Stimulated activated CD4-positive, alpha-beta T cell treated with anti-CD3 and anti-CD28 coated beads, Interleukin-1b, Interleukin-23, amount 100 ng/mL, for 48 hours (primary cell): Measurements from ENCODE around the gene TAPBP.
"Not testable (repeated sequence)": the region's sequence is repeated elsewhere in the genome, so short reads cannot be mapped to it uniquely, and the experiment has no call there.

Source experiments
- DNase-seq: peaks from one replicate; pipeline ENCODE4 v3.0.0-alpha.2; 2020

Gene TAPBP

DNA sequence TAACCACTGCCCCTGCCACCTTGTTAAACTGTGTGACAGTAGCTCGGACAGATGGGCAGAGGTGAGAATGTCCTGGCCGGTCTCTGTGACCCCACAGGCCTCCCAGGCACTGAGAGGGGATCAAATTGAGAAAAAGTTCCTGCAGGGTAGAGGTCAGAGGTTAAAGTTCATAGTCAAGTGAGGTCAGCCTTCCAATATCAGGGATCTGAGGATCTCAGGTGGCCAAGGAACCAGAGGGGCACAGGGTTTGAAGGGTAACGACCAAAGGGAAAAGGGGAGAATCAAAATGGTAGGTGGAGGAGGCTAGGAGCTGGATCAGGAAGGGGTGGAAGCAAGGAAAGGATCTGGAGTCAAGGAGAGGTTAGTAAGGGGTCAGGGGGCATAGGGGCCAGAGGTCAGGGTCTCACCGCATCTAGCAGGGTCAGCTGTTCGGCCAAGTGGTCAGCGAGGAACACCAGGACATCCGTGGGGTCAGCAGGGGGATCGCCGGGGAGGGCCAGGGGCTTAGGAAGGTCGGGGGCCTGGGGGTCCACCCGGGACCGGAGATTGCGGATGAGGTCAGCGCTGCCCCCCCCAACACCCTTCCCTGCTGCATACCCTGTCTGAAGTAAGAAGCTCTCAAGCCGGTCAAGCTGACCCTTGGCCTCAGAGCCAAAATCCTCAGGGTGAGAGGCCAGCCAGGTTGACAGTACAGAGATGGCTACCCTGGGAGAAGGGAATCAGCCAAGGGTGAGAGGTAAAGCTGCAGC, 18.1 kb downstream of the TAPBP start:
- no peak for DNase-seq

DNA sequence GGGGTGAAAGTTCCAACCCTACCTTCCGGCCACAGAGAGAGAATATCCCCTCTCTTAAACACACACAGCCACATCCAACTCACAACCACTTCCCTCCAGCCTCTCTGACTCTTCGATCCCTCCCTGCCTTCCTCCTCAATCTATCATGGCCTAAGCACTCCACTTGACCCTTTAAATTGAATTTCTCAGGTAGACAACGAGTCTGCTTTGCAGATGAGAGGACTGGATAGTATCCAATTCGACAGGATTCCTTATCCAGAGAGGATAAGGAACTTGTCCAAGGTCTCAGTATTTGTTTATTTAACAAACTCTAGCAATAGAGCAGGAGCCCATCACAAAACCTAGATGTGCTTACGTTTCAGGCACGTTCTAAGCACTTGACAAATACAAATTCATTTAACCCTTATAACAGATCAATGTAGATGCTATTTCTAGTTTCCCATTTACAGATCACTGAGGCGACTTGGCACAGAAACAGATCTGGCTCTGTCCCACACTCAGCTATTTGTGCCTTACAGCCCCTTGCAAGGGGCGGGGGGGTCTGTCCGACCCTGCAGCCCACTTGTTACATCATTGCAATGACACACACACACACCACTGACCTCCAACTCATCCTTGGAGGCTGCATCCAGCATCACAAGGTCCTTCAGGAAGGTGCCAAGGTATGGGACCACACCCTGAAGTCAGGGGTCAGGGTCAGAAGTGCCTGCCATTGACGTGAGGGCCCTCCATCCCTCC, 19.6 kb downstream of the TAPBP start:
- no peak for DNase-seq

DNA sequence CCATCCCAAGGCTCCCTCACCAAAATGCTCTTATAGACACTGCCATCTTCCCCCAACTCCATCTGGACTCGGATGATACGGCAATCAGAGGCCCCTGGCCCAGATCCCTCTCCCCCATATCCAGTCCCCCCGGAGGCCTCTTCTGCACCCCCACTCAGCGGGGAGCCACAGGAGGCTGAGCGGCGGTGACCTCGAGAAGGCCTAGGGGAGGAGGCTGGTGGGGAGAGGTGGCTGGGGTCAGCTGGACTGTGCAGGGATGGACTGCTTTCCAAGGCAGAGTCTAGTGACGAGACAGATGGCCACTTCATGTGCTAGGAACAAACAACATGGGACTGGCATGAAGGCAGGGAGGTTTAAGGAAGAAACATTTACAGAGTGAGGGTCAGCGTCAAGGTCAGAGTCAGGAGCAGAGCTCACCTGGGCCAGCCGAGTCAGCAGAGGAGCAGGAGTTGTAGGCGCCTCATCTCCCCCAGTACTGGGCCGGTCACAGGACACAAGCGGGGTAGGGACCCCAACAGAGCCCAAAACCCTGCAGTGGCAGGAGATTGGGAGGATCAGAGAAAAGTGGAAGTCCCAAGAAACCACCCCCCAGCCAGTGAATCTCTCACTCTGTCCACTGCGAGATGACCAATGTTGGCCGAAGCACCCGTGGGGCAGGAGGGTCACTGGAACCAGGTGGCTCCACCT, 20.7 kb downstream of the TAPBP start:
- no peak for DNase-seq

DNA sequence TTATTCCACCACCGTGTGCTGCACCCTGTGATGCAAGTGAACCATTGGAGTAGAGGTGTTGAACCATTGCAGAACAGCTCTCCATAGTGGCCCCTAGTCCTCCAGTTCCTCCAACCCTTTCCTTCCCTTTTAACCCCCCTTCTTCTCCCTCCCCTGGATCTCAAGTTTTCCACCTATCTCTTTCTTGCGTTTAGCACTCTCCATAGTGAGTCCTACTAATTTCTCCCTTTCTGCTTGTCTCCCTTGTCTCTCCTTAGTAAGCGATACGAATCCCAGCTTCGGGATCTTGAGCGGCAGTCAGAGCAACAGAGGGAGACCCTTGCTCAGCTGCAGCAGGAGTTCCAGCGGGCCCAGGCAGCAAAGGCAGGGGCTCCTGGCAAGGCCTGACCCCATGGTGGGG, 23.4 kb downstream of the TAPBP start:
- DNase-seq, result no peak

DNA sequence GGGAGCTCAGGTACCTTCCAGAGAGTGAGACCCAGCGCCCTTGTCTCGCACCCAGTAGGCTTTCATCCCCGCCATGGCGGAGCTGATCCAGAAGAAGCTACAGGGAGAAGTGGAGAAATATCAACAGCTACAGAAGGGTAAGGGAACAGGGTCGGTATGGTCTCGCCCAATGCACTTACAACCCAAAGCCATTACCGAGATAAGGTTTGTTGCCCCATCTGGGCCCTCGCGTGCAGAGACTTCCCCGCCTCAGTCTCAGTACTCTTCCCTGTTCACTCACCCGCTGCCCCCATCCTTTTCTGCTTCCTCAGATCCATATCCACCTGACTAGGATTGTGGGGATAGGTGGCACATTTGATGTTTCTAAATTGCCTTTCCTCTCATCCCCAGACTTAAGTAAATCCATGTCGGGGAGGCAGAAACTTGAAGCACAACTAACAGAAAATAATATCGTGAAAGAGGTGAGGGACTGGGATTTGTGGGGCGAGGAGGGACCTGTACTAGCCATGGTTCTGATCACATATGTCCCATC, 24.0 kb downstream of the TAPBP start:
- DNase-seq, result no peak

DNA sequence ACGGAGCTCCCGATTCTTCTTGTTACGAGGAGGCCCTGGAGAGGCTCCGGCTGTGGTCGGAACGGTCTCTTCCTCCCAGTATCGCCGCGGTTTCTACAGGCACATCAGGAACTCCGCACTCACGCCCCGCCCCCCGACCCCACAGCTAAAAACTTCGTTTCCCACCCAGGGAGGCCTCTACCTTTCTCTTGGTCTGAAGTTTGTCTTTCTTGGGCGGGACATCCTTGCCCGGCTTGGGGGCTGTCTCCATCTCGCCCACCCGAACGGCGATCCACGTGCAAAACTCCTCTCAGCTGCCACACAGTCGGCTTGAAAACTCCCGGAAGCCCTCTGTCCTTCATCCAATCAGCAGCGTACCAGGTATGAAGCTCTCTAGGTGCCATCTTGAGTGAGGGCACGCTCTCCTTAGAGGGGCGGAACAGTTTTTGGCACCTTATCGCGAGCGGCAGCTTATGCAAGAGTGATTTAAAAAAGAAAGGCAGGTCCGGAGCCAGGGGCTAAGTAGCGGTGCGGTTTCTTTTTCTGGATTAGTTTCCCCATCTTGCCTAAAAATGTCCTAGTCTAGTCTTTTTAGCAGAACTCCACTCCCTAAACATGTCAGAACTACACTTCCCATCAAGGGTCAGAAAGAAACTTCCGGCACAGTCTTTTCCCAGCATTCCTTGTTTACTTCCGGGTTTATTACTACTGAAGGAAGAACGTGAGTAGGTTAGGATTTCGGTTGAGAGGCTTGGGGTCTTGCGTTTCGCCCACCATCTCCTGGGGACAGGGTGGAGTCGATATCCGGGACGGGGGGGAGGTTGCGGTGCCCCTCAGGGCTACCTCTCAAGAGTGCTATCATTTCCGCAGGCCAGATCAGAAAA, 24.7 kb downstream of the TAPBP start, which contains the start of the genes PFDN6 and WDR46:
Gene PFDN6, plus strand, starts transcription at position 681 of the 863 bp plus-strand sequence. CDS start 256 bp downstream, outside the sequence.
Gene WDR46, minus strand, starts transcription at position 319 of the 863 bp plus-strand sequence. Its CDS starts 69 bp downstream, at position 250.
- peak; percentile 84 for DNase-seq

DNA sequence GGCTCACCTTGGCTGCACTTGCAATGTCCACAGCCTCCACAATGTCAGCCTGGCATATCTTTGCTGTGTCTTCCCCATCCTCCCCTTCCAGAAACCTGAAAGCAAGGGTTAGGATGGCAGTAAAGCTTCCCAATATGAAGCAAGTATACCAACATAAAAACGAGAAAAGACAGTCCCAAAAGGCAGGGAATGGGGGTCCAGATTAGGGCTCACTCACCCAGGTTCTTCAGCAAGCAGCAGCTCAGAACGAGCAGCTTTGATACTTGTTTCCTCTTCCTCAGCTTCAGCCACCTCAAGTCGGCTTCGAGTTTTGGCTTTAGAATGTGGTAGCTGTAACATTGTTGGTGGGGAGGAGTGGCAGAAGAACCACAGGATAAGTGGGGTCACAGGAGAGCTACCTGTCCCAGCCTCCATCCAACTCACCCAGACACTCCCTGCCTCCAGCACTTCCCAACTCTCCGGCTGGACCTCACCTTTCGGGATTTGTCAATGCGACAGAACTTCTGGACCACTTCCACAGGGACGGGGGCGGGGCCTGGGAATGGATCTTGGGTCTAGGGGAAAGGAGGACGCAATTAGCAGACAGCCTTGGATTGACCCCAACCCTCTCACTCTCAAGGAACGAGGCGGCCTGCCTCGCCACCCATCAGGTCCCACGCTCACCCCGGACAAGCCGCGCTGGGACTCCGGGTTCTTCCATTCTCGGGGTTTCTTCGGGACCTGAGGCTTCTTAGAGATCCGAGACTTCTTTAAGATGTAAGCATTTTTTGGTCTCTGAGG, 25.5 kb downstream of the TAPBP start:
- DNase-seq, result no peak

DNA sequence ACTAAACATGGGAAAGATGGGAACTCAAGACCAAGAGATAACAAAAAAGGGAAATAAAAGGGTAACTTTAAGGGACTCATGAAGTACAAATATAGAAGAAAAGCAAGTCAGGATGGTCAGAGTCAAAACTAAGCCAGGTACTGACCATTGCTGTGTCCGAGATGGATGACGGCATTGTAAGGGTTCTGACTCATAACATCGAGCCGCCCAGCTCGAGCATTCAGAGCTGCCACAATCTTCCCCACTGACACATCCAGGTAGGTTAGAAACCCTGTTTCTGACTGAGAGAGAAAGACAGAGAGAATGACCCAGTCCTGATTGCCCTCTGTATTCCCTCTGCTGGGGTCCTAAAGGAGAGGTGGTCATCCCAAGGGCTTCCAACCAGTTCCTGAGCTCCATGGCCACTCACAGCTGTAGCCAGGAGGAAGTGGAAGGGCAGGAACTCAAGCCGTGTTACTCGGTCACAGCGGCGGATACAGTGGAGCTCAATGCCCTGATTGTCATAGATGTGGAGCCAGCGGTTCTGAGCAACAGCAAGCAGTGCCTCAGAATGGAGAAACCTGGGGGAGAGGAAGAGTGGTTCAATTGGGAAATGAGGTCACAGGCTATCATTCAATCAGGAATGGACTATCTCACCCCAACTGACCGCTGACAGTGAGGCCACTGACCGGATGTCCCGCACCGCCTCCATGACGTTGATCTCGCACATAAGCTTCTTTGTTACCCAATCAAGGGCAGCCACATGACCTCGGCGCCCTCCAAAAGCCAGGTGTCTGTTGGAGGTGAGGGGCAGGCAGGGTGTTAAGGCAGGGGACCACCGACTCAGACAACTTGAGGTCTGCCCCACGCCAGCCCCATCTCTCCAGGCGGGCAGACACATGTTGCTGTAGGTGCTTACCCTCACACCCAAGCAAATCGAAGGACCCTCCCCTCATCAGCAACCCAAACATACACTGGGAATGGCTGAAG, 26.6 kb downstream of the TAPBP start:
- DNase-seq, result no peak

DNA sequence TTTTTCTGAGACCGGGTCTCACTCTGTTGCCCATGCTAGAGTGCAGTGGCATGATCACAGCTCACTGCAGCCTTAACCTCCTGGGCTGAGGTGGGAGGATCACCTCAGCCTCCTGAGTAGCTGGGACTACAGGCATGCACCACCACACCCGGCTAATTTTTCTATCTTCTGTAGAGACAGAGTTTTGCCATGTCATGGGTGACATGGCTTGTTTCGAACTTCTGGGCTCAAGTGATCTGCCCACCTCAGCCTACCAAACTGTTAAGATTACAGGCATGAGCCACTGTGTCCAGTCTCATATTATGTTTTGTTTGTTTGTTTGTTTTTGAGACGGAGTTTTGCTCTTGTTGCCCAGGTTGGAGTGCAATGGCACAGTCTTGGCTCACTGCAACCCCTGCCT, 28.7 kb downstream of the TAPBP start:
- not testable (repeated sequence) for DNase-seq

DNA sequence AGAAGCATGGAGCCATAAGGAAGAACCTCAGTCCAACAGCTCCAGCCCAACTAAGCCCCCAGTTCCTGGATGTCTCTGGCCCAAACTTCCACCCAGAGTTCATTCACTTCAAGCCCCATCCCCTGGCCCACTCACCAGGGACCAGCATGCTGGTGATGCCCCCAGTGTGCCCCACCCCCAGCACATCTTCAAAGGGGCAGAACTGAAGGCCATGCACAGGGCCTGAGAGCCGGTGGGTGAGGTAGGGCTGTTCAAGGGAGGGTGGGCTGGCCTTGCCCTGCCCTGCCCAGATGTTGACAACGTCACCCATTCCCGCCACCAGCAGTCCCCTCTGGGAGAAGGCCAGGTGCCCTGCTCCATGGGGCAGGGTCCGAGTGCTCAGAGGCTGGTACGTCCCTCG, 33.3 kb downstream of the TAPBP start:
- no peak for DNase-seq

DNA sequence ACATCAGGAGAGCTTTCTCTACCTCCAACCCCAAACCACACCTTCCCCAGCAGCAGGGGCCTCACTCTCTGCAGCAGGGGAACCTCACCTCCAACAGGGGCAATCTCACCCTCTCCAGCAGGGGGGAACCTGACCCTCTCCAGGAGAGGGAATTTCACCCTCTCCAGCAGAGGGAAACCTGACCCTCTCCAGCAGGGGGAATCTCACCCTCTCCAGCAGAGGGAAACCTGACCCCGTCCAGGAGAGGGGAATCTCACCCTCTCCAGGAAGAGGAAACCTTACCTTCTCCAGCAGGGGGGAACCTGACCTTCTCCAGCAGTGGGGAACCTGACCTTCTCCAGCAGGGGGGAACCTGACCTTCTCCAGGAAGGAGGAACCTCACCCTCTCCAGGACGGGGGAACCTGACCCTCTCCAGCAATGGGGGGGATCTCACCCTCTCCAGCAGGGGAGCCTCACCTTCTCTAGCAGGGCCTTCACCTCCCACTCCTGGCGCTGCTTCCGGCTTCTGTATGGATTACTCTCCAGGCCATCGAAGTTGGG, 33.8 kb downstream of the TAPBP start:
- DNase-seq, result no peak

DNA sequence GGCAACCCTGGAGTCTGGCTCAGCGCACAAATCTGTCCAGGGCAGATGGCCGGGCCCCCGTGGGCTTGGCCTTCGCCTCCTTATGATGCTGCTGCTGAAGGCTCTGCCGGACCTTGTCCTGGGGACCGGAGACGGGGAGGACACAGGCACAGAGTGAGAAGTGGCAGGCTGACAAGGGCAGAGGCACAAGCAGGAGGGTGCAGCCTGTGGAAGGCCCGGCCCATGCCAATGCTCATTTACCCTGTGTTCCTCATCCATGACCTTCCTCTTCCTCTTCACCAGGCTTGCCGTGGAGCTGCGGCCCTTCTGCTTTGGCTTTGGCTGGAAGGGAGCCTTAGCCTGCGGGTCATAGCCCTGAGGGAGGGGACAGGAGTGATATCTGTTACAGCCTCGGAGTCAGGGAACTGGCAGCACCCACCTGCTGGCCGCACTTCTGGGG, 34.6 kb downstream of the TAPBP start:
- no peak for DNase-seq

DNA sequence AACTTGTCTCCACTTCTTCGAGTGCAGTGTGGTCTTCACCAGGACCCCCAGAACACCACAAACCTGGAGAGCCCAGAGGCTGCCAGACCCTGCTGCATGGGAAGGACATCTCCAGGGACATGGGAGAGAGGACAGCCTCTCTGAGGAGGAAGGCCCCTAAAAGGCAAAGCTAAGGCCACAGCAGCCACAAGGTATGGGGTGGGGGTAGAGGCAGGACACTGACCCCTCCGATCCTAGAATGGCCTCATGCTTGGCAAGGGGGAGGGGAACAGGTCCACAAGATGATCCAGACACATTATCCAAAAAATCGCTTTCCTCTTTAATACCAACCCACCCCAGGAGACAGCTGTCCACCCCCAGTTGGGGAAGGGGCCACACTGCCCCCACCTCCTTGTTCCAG, 35.1 kb downstream of the TAPBP start:
- DNase-seq, result no peak

DNA sequence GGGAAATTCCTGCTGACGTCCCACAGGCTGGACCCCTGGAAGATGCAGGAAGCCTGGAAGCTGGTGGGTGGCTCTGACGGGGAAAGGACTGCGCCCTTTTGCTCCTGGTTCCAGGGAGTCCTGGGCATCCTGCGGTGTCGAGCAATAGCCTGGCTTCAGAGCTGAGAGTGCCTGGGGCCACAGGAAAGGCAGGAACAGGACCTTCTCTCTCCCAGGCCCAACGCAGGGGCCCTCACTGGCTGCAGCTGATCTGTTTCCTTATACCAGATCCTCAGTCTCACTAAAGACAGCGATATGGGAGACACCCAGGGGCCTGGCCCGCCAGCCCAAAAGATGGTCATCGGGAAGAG, 35.5 kb downstream of the TAPBP start:
- no peak for DNase-seq

DNA sequence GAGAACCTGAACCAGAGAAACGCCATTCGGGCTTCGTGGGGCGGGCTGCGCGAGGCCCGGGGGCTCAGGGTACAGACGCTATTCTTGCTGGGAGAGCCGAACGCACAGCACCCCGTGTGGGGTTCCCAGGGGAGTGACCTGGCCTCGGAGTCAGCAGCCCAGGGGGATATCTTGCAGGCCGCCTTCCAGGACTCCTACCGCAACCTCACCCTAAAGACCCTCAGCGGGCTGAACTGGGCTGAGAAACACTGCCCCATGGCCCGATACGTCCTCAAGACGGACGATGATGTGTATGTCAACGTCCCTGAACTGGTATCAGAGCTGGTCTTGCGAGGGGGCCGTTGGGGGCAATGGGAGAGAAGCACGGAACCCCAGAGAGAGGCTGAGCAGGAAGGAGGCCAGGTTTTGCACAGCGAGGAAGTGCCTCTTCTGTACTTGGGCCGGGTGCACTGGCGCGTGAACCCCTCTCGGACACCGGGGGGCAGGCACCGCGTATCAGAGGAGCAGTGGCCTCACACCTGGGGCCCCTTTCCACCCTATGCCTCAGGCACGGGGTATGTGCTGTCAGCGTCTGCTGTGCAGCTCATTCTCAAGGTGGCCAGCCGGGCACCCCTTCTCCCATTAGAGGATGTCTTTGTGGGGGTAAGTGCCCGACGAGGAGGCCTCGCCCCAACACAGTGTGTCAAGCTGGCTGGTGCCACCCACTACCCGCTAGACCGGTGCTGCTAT, 36.1 kb downstream of the TAPBP start:
- peak; percentile 36 for DNase-seq

DNA sequence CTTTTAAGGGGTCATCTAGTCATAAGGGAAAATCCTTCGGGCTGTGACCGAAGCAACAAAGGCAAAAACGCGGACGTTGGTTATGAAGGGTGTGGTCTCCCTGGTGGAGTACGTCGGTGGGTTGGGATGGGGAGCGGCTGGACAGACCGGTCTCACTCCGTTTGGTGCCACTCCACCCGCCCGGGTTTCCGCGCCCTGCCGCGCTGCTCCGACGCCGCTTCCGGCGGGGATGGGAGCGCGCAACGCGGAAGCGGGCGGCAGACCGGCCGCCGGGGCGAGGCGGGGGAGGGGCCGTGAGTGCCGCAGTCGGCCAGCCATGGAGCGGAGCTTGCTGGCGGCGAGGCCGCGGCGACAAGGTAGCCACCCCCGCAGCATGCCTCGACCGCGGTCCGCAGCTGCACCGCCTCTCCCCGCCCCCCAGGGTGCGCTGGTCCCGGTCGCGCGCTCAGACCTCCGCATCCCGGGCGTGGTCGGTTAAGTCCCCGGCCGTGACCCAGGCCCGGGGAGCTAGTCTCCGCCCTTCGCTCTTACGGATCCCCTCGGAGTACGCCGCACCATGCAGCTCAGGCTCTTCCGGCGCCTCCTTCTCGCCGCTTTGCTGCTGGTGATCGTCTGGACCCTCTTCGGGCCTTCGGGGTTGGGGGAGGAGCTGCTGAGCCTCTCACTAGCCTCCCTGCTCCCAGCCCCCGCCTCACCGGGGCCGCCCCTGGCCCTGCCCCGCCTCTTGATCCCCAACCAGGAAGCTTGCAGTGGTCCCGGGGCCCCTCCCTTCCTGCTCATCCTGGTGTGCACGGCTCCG, 36.8 kb downstream of the TAPBP start, which contains the start of gene B3GALT4:
Gene B3GALT4, plus strand, starts transcription at position 260 of the 799 bp plus-strand sequence. Its CDS starts 297 bp downstream, at position 557.
- peak; percentile 81 for DNase-seq

DNA sequence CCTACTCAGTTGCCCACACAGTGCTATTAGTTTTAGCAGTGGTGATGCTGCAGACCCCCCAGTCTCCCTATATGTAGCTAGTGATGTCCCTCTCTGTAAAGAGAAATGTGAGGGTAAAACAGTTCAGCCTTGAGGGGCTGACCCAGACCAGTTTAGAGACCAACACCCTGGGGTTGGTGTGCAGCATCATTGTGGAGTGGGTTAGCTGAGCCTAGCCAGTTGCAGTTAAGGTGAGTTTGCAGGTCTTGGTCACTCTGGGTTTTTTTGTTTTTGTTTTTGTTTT, 37.4 kb downstream of the TAPBP start:
- no peak for DNase-seq

DNA sequence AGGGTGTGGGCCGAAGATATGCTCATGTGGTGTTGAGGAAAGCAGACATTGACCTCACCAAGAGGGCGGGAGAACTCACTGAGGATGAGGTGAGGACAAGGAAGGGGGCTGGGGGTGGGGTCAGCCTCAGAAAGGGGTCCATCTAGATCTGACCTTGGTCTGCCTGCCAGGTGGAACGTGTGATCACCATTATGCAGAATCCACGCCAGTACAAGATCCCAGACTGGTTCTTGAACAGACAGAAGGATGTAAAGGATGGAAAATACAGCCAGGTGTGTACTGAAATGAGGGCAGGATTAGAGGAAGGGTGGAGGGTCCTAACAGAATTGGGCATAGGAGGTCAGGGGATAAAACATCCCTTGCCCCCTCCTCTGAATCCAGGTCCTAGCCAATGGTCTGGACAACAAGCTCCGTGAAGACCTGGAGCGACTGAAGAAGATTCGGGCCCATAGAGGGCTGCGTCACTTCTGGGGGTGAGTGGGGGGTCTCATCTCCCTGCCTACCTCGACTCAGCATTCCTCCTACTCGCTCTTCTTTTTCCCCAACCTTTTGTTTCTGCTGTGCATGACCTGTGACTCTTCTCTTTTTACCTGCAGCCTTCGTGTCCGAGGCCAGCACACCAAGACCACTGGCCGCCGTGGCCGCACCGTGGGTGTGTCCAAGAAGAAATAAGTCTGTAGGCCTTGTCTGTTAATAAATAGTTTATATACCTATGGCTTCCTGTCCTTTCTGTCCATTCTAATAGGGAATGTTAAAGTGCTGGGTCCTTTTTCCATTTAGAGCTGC, 37.9 kb downstream of the TAPBP start:
- DNase-seq, result not testable (repeated sequence)
